NOMO-1 treated with dmso at 0.1 percent for 144 hours (cell line): ENCODE measurements around the gene RAB31.

ENCODE experiments used
- DNase-seq: peaks from one replicate; lab custom pipeline; 2025; ENCODE audit not compliant: unreplicated experiment; lab: John Stamatoyannopoulos, UW

RAB31 gene

DNA sequence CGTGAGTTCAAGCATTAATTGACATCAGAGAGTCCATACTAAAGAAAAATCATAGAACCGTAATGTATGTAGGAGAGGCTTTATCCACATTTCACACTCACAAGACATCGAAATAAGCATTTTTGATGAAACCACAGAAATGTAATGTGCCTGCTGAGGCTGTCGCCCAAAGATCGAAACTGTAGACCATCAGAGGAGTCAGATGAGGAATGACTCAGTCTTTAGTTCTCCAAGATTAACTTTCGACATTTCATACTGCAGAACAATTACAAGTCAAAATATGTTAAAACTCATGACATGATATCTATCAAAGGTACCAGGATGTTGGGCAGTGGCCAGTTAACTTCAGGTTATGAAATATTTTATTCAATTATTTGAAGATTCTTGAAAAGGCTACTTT is 79.6 kb downstream of the RAB31 start:
- no peak for DNase-seq

DNA sequence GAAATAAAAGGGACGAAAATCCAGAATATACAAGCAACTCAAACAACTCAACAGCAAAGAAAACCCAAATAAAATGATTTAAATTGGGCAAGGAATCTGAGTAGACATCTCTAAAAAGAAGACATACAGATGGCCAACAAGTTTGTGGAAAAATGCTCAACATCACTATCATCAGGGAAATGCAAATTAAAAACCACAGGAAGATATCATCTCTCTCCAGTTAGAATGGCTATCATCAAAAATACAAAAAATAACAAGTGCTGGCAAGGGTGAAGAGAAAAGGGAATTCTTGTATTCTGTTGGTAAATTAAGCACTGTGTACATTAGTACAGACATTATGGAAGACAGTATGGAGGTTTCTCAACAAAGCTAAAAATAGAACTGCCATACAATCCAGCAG is 80.0 kb downstream of the RAB31 start:
- DNase-seq, result no peak

DNA sequence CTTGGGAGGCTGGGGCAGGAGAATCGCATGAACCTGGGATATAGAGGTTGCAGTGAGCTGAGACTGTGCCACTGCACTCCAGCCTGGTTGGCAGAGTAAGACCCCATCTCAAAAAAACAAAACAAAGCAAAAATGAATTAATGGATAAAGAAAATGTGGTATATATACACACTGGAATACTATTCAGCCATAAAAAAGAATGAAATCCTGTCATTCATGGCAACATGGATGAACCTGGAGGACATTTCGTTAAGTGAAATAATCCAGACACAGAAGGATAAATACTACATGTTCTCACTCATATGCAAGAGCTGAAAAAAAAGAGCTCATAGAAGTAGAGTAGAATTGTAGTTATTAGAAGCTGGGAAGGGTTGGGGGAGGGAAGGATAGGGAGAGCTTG is 80.8 kb downstream of the RAB31 start:
- no peak for DNase-seq

DNA sequence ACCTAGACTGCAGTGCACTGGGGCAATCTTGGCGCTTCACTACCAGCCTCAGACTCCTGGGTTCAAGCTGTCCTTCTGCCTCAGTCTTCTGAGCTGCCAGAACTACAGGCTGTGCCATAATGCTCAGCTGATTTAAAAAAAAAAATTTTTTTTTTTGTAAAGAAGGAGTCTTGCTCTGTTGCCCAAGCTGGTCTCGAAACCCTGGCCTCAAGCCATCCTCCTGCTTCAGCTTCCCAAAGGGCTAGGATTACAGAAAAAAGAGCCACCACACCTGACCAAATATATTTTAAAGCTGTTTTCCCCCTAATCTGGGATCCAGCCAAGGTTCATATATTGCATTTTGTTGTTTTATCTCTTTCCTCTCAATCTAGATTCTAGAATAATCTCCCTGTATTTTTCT is 82.2 kb downstream of the RAB31 start:
- no peak for DNase-seq

DNA sequence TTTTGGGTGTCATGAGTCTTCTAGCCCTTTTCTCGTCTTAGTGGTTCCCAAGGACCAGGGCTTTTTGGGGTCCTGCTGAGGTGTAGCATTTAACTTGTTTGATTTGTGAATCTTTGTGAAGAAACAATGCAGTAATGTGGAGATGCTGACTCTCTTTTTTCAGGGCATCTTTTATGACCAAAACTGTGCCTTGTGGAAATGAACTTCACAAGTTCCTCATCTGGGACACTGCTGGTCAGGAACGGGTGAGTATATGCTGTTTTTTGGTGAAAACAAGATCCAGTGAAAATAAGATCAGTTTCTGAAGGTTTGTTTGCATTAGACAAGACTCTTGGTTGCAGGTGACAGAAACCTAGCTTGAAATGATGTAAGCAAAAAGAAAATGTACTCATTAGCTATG is 83.9 kb downstream of the RAB31 start:
- no peak for DNase-seq

DNA sequence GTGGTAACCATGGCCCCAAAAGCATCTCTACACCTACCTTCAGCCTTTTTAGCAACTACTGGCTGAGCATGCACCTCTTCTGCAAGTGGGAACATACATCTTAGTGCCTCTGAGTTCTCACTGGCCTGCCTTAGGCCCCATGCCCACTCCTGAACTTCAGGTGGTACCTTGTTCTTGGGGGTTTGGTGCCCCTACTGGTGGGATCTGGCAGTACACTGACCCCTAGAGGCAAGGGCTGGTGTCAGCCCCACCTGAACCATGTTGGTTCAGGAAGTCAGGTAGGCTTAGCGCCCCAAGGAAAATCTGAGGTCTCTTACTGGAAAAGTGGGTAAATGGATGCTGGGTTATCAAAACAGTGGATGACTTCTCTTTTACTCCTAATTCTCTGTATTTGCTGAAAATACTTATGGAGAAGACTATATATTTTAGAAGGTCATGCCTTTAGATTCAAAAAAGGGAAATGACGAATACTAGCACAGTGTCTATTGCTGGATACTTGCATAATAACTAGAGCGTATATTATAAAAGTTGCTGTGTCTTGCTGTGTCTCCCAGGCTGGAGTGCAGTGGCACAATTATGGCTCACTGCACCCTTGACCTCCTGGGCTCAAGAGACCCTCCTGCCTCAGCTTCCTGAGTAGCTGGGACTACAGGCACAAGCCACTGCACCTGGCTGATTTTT is 84.6 kb downstream of the RAB31 start:
- DNase-seq, result peak; percentile 39

DNA sequence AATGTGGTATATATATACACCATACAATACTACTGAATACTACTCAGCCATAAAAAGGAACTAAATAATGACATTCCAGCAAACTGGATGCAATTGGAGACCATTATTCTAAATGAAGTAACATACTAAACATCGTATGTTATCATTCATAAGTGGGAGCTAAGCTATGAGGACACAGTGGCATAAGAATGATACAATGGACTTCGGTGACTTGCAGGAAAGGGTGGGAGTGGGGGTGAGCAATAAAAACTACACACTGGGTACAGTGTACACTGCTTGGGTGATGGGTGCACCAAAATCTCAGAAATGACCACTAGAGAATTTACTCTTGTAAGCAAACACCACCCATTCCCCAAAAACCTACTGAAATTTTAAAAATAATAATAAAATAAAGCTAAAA is 87.9 kb downstream of the RAB31 start:
- no peak for DNase-seq

DNA sequence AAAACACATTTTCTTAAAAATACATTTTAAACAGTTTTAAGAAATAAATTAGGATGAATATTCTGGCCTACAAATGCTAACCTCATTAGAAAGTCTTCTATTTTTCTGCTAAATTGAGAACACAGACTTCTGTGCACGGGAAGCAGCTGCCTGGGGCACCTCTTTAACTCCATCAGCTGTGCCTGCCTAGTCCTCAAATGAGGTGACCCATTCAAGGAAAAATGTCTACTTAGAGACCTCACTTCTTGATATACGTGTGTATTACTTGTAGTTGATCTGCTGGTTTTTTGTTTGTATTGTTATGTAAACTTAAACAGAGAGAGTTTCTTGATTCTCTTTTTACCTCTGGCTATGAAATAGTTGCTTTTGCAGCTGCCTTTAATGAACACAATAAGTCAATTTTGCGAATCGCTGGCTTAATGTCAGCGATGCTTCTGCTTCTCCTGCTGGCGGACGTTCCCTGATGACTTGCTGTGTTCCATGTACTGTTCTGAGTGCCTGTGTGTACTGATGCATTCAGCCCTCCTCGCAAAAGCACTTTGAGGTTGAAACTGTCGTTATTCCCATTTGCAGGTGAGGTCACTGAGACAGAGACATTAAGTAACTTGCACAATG is 88.9 kb downstream of the RAB31 start:
- no peak for DNase-seq

DNA sequence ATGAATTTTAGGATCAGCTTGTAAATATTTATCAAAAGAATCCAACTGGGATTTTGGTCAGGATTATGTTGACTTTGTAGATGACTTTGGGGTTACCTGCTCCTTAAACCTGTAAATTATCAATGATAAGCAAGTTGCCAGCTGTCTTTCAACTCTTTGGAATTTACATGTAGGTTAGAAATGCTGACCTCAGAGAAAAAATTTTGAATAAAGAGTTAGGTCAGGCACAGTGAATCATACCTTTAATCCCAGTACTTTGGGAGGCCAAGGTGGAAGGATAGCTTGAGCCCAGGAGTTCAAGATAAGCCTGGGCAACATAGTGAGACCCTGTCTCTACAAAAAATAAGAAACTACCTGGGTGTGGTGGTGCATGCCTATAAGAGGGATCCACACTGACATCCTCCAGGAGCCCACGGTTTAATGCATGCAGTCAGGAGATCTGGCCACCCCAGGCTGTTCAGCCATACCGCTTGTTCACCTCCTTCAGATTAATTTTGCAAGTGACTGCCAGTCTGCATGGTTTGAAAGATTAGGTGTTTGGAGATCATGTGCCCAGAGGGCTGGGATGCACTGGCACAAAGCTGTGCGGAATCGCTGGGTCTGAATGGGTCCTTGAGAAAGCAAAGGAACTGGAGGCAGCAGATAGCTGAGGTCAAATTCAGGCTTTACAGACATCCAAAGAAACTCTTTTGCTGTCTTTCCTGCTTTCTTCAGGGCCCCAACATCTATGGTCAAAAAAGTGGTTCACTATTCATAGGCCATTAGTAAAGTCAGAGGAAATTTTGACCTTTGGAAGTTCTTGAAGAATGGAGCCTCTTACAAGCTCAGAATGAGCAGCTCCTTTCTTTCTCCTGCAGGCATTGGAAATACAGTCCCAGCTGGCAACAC is 94.3 kb downstream of the RAB31 start:
- no peak for DNase-seq

DNA sequence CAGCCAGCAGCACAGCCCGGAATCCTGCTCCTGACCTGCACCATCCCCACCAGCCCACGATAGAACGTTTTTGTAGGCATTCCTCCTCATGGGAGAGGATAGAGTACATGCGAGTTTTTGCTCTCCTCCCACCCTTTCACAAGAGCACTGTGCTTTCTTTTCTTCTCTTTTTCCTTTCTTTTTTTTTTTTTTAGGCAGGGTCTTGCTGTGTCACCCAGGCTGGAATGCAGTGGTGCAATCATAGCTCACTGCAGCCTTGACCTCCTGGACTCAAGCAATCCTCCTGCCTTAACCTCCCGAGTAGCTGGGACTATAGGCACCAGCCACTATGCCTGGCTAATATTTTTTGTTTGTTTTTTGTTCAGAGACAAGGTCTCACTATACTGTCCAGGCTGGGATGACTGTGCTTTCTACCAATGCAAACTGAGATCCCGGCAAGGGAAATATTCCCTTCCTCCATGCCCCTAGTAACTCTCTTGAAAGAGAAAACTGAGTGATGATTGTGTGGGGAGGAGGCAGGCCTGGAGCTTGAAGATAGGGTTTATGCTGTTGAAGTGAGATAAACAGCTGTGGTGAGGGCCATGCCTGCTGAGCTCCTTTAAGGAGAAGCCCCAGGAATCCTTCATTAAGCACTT is 95.1 kb downstream of the RAB31 start:
- DNase-seq, result no peak

DNA sequence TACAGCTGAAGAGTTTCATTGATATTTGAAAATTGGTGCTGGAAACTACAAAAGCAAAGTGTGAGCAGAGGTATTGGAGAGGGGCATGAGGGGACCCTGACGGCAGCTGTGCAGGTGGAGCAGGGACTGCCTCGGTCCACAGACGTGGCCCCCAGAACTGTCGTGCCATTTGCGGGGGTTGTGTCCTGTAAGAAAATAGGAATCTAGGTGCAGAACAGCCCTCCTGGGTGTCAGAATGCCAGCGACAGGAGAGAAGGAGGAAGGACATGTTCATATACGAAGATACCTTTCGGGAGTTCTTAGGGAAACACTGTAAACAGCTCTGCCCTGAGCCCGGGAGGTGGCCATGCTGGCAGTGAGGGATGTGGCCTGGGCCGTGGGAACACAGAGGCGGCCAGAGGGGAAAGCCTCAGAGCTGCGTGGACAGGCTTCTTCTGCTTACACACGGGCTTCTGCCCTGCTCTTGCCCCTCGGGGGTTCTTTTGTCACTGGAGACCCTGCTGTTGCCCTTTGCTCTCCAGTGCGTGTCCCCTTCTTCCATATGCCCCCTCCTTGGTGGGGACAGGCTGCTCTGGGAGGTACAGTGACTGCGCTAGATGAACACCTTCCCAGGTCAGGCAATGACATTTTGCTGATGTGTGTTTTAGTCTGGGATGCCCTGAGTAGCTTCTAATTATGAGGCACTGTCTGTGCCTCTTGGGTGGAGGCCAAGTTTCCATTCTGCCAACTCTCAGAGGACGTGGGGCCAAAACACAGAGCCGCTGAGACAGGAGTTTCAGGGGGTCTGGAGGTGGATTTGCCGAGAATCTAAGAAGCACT is 95.8 kb downstream of the RAB31 start:
- no peak for DNase-seq

DNA sequence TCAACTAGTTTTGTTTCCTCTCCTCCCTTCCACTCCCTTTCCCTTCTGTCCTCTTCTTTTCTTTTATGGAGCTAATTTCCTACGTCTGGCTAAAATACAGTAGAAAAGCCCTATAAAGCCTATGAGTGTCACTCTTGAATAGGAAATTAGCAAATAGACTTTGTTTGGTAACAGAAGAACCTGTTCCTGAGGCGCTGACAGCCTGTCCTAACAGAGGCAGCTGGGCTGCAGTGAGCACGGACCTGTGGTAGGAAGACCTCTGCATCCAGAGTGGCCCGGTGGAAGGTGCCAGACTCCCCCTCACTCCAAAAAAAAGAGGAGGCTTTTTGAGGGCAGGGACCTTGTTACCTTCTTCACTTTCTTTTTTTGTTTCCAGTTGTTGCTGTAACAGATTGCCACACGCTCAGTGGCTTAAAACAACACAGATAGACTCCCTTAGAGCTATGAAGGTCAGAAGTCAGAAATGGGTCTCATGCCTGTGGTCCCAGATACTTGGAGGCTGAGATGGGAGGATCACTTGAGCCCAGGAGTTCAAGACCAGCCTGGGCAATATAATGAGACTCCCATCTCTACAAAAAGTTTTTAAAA is 96.5 kb downstream of the RAB31 start:
- DNase-seq, result no peak

DNA sequence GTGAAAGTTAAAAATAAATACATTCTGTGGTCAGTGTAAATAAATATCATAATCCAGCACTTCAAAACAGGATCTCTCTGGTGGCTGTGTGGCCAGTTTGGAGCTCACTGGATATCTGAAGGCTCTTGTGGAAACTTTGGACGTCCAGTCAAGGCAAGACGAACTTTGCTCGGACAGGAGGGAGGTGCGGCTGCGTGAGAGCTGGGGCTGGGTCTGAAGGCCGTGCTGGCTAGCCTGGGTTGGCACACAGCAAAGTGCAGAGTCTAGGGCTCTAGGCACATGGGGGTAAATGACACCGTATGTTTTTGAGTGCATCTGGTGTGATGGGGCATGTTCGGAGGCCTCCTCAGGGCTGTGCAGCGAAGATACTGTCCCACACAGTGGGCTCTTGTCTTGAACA is 98.8 kb downstream of the RAB31 start:
- no peak for DNase-seq

DNA sequence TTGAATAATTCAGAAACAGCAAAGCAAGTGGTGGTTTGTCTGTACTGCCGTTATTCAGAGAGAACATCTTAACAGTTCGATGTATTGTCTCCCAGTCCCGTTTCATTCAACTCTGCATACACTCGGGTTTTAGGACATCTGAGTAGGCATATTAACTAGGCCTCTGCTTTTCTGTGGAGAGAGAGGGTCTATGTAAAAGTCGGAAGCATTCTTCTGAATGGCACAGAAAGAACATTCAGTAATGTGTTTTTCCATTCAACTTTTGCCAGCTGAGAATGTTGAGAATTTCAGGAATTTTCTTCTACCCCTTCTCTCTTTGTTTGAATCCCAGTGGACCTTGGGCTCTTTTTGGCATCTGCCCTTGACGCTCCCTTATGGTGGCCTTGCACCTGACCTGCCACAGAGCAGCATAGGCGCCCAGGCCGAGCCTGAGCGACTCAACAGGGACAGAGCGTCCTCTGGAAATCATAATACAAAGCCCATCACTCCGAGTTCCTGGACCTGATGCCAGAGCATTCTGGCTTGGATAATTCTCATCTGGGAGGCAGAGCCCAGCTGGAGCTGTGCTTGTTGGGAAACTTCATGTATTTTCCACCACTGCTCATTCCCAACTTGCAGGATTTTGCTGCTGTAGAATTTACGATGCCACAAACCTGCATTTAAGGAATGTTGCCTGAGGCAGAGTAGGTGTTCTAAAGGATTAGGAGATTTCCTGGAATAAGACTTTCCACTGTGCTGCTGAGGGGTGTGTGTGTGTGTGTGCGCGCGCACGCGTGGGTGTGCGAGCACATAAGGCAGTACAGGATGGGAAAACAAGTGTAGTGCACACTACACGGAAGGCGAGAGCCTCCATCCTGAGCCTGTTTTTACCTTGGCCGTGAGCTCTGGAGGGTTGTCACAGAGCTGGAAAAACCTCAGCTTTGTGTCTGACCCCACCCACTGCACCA is 100.5 kb downstream of the RAB31 start:
- no peak for DNase-seq

DNA sequence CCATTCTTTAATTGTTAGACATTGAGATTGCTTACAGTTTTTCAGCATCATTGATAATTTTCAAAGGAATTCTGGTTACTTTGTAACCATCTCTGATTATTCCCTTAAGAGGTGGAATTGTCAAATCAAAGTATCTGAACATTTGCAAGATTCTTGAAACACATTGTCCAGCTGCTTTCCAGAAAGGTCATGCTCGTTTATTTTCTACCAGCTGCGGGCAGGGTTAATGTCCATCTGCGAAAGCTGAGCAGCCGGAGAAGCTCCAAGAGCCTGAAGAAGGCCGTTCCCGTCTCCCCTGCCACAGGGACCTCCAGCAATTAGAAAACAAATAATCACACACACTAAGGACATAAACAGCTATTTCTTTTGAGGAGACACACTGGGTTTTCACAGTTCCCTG is 101.6 kb downstream of the RAB31 start:
- DNase-seq, result no peak

DNA sequence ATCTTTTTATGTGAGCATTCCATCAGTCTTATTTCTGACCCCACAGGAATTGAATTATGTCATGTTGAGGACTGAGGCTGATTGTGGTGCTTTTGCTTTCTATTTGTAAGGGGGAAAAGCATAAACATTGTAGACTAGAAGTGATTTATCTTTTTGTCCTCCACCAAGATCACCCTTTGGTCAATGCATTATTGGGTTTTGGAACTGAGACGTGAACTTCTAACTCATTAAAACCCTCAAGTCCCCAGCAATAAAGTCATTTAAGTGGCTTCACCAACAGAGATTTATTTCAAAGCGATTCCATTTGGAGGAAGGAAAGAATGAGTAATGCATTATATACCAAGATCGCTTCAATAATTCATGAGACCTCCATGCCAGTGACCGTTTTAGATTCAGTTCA is 102.2 kb downstream of the RAB31 start:
- no peak for DNase-seq

DNA sequence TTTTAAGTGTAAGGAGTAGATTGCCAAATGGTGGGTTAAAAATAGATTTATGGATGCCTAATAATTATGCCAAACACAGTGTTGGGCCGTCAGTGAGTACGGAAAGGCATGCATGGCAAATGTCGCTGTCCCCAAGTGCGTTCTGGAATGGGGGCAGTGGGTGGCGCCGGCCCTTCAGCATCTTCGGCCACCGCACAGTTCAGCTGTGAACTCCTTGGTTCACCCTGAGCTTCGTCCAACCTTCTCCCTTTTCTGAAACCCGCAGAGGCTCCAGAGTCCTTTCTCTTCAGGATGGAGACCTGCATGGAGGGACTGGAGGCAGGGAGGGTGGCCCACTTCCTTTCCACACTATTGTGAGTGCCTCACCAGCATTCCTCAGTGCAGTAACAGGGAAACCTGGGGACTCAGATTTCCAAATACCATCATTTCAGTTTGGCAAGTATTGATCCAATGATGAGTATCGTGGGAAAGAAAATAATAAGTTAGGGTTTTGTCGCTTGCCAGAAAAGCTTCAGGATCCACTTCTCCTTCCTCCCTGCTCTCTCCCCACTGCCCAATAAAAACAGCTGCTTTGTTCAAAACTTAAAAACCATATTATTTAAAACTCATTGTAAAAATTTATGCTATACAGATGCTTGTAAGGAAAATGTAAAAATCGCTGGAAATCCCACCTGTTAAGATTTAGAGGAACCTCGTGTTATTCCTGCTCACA is 103.0 kb downstream of the RAB31 start:
- no peak for DNase-seq

DNA sequence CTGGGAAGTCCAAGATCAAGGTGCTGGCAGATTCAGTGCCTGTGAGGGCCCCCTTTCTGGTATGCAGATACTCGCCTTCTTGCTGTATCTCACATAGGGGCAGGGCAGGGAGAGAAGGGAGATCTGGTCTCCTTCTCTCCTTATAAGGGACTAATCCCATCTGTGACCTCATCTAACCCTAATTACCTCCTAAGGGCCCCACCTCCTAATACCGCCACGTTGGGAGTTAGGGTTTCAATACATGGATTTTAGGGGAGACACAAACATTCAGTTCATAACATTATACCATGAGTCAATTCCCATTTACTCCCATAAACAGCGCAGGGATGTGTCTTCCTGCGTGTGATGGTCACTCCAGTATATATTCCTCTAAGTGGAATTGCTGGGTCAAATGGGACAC is 103.9 kb downstream of the RAB31 start:
- DNase-seq, result no peak

DNA sequence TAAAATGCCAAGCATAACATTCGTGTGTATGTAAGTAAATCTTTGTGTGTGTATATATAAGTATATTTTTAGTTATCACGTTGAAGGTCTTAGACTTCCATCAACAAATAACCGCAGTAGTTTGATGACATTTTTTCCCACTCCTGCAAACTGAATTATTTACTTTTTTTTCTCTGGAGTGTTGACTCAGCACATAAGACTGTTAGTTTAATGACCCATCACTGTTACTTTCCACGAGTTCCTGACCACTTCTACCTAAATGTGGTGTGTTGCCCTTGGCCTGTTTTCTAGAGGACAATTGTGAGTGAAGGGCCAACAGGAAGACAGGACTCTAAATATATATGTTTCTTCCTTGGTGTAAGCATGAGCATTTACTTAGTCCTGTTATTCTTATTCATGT is 106.3 kb downstream of the RAB31 start:
- no peak for DNase-seq
